GM12878 (cell line): ENCODE results near the gene ZNF202. TPM values are rescaled to one million over a fixed set of nuclear protein-coding genes. Genes with fewer than 3 reads are reported as not detected.

ENCODE experiments used
- ATAC-seq: fragments of 200-7000 bp; cut with Tn5 transposase; 3 replicates; pipeline ENCODE4 v1.9.1; 2020; ENCODE audit warnings: mild to moderate bottlenecking, moderate library complexity
- BruUV-seq: library from RNA; stranded (reverse); fragments of 400-500 nt; replicated peaks from 2 replicates; lab custom pipeline; 2021; lab: Mats Ljungman, UMichigan
- CTCF ChIA-PET: fragments of 300-600 bp; sonication (Branson Sonifier 250); formaldehyde crosslinking; extraction: SDS; loops from one replicate; lab custom pipeline; 2021; ENCODE audit warnings: inconsistent platforms; lab: Yijun Ruan, JAX
- POLR2A ChIA-PET: fragments of 350-600 bp; formaldehyde crosslinking; extraction: SDS; loops from one replicate; lab custom pipeline; 2021; ENCODE audit warnings: inconsistent platforms; lab: Charles Lee
- RAD21 ChIA-PET: fragments of 300-600 bp; sonication (Branson Sonifier 250); formaldehyde crosslinking; loops from one replicate; lab custom pipeline; 2023; ENCODE audit warnings: antibody characterized with exemption; ENCODE audit not compliant: unreplicated experiment; lab: Charles Lee
- SMC1A ChIA-PET: fragments of 300-600 bp; sonication (Branson Sonifier 250); formaldehyde crosslinking; loops from one replicate; lab custom pipeline; 2023; ENCODE audit not compliant: unreplicated experiment, uncharacterized antibody; lab: Charles Lee
- DNase-seq: peaks from one replicate; pipeline ENCODE4 v3.0.0-alpha.2; 2011; ENCODE audit warnings: low read depth, low spot score
- FAIRE-seq: peaks from 3 replicates; lab custom pipeline; 2011; peaks lifted over from hg19 to GRCh38; lab: Jason Lieb, UNC
- H2AFZ ChIP-seq: 2 replicates; pipeline ENCODE4 v1.6.0; 2011; ENCODE audit warnings: low read depth, low read length, control low read depth; ENCODE audit not compliant: control insufficient read depth
- H3K27ac ChIP-seq: 2 replicates; pipeline ENCODE4 v1.5.1; 2011; ENCODE audit warnings: control low read depth; ENCODE audit not compliant: control insufficient read depth, insufficient read depth
- H3K27me3 ChIP-seq, 2 experiments: replicated peaks in 1 of 2; 2 replicates each; pipeline versions ENCODE4 v1.6.0 to v1.6.1; 2011; ENCODE audit warnings: low read length in 1 of 2; ENCODE audit not compliant: control insufficient read depth in 2 of 2, insufficient read depth in 2 of 2
- H3K36me3 ChIP-seq, 2 experiments: 2 replicates each; pipeline ENCODE4 v1.5.1; 2011; ENCODE audit warnings: low read length in 1 of 2; ENCODE audit not compliant: control insufficient read depth in 2 of 2, insufficient read depth in 2 of 2
- H3K4me1 ChIP-seq: 2 replicates; pipeline ENCODE4 v1.6.1; 2011; ENCODE audit warnings: mild to moderate bottlenecking, low read length, moderate library complexity, mixed read lengths; ENCODE audit not compliant: control insufficient read depth, insufficient read depth
- H3K4me2 ChIP-seq: 2 replicates; pipeline ENCODE4 v1.6.0; 2011; ENCODE audit warnings: control low read depth; ENCODE audit not compliant: control insufficient read depth, insufficient read depth
- H3K4me3 ChIP-seq: fragments of 200-600 bp; sonication (generic); 2 replicates; pipeline ENCODE4 v1.5.1; 2016
- H3K79me2 ChIP-seq: 2 replicates; pipeline ENCODE4 v1.6.0; 2011; ENCODE audit warnings: low read length; ENCODE audit not compliant: control insufficient read depth, insufficient read depth
- H3K9ac ChIP-seq: 2 replicates; pipeline ENCODE4 v1.8.0; 2011; ENCODE audit warnings: low read length, control low read depth, mixed read lengths; ENCODE audit not compliant: control insufficient read depth, insufficient read depth
- H3K9me3 ChIP-seq: replicated peaks from 3 replicates; pipeline ENCODE4 v1.5.1; 2011; ENCODE audit warnings: mild to moderate bottlenecking, low read length; ENCODE audit not compliant: control insufficient read depth, insufficient read depth
- H4K20me1 ChIP-seq: 2 replicates; pipeline ENCODE4 v1.6.0; 2011; ENCODE audit not compliant: control insufficient read depth, insufficient read depth
- BACH1 ChIP-seq: fragments of 450-650 bp; IDR thresholded peaks from 2 replicates; pipeline ENCODE4 v1.6.1; 2017; ENCODE audit warnings: mild to moderate bottlenecking, borderline replicate concordance
- HDGF ChIP-seq: fragments of 450-650 bp; IDR thresholded peaks from 2 replicates; pipeline ENCODE4 v1.6.1; 2016; ENCODE audit warnings: antibody characterized with exemption
- NFIC ChIP-seq: IDR thresholded peaks from 2 replicates; pipeline ENCODE4 v1.6.1; 2012; ENCODE audit warnings: low read depth, mild to moderate bottlenecking, inconsistent platforms, low read length, moderate library complexity
- SREBF1 ChIP-seq: IDR thresholded peaks from 2 replicates; pipeline ENCODE4 v1.6.1; 2012; ENCODE audit warnings: mild to moderate bottlenecking, low read length
- SUPT20H ChIP-seq: IDR thresholded peaks from 2 replicates; pipeline ENCODE4 v1.6.1; 2011; ENCODE audit warnings: low read depth, mild to moderate bottlenecking, low read length, moderate library complexity, borderline replicate concordance; ENCODE audit not compliant: control insufficient read depth
- ZBTB40 ChIP-seq: fragments of 450-650 bp; IDR thresholded peaks from 2 replicates; pipeline ENCODE4 v1.6.1; 2016; ENCODE audit warnings: mild to moderate bottlenecking, moderate library complexity, borderline replicate concordance
- WGBS: methylation state at CpG from one replicate; pipeline ENCODE4 v1.1.6; 2016; ENCODE audit warnings: low lambda C conversion rate; ENCODE audit not compliant: insufficient replicate concordance, insufficient coverage; ENCODE audit errors: missing lambda C conversion rate; 5-methylcytosine and 5-hydroxymethylcytosine counted together
- in situ Hi-C: fragments of 300-500 bp; cut with MboI; formaldehyde crosslinking; loops from 9 replicates; pipeline ENCODE4 v1.14.3; 2018; ENCODE audit warnings: mixed read lengths
- intact Hi-C: fragments of 100-400 bp; cut with micrococcal nuclease; formaldehyde crosslinking; loops from one replicate; pipeline ENCODE4 v1.14.2; 2022; ENCODE audit not compliant: unreplicated experiment
- polyA plus RNA-seq, 11 experiments: library from polyadenylated mRNA; depleted of rRNA in 4 of 11; unstranded in 6 of 11; stranded (reverse) in 5 of 11; fragments of >200 nt; fragmentation: Nextera tagmentation in 4 of 11; fragmentation: Illumina TruSeq in 1 of 11; extraction: Ambion mirVana in 4 of 11; extraction: Trizol in 1 of 11; gene quantifications; 1 replicate in 1 of 11; 2 replicates in 10 of 11; pipeline versions ENCODE4 v1.2.1 to v1.2.3, GENCODE V29; 2011 to 2016; ENCODE audit warnings: inconsistent platforms in 2 of 11, missing spikeins in 2 of 11, low read depth in 1 of 11
- total RNA-seq, 4 experiments: library from RNA; depleted of rRNA in 3 of 4; stranded (reverse); fragments of >200 nt in 3 of 4; fragmentation: Illumina TruSeq in 1 of 4; extraction: Trizol in 1 of 4; gene quantifications; 2 replicates each; pipeline versions ENCODE4 v1.2.1 to v1.2.3, GENCODE V29; 2013 to 2021

Gene ZNF202
- total and polyA plus RNA-seq, 10 of the 15 experiments (the other 5 are each of a cell fraction or from before 2014, with no cell fraction given) = 2.6 to 13.6 (median 12.2) TPM

- no peaks in the 10 kb centered on the region for H3K4me1 ChIP-seq
- FAIRE-seq = no peak
- H2AFZ ChIP-seq = no peak overlapping the region
- H3K27ac ChIP-seq = no peak overlapping the region
- in situ Hi-C loops = no loop called here
- ChIA-PET CTCF (interaction anchor here (1.0 to 12.7 kb wide), 8 partner anchors 9 to 369 kb away, joined by 3 to 213 read pairs (median 3); no protein-coding TSS in a partner anchor), SMC1A (interaction anchor here (0.7 to 2.3 kb wide), 3 partner anchors 12 to 122 kb away, joined by 3 to 7 read pairs (median 3); no protein-coding TSS in a partner anchor), RAD21 (no interaction called here), POLR2A (no interaction called here)
- no peaks in the 10 kb centered on the region for H3K36me3 ChIP-seq
- TF ChIP-seq NFIC = no peak
- no peak for TF ChIP-seq SUPT20H
- TF ChIP-seq ZBTB40 = no peak
- no peak for TF ChIP-seq HDGF
- TF ChIP-seq SREBF1 = no peak
- no peak for TF ChIP-seq BACH1
- no TSS peak for BruUV-seq
- no peak overlapping the region for H3K9ac ChIP-seq
- DNase-seq = no peak
- WGBS = 18% methylated on average over 2 of the region's 2 CpGs
- H3K9me3 ChIP-seq = no peaks in the 10 kb centered on the region
- H4K20me1 ChIP-seq = no peaks in the 10 kb centered on the region
- no peaks in the 10 kb centered on the region for H3K27me3 ChIP-seq
- no peak overlapping the region for H3K4me2 ChIP-seq
- no peaks in the 10 kb centered on the region for H3K79me2 ChIP-seq
- intact Hi-C loops = loop anchor here (10.0 kb wide), 1 partner anchor 598 kb away; no protein-coding TSS in a partner anchor
- H3K4me3 ChIP-seq = no peak overlapping the region
- ATAC-seq = no peak
Measured at GRCh38 chr11:123702696-123703095, 38.8 kb downstream of the ZNF202 start.
